ENCODE results near the gene CBX8. TPM values are rescaled to one million over a fixed set of nuclear protein-coding genes. Genes with fewer than 3 reads are reported as not detected.
"Not testable (repeated sequence)": the region's sequence is repeated elsewhere in the genome, so short reads cannot be mapped to it uniquely, and the experiment has no call there.

CBX8 gene
- total RNA-seq, 2 experiments from 2014 or later = 4.5 to 4.6 TPM

- DNase-seq = no peak
- H3K36me3 Mint-ChIP-seq = no peaks in the 10 kb centered on the region
- intact Hi-C loops (cut with micrococcal nuclease) = no loop called here
- no peaks in the 10 kb centered on the region for H3K9me3 Mint-ChIP-seq
- H3K4me3 Mint-ChIP-seq = no peak overlapping the region
- ChIA-PET POLR2A (no interaction called here), CTCF (no interaction called here)
- no peaks in the 10 kb centered on the region for H3K4me1 Mint-ChIP-seq (ENCODE audit: low read depth)
- peaks cover 8% of the 10 kb centered on the region for H3K27me3 Mint-ChIP-seq
- no peak overlapping the region for H3K27ac Mint-ChIP-seq
These were observed 34.8 kb downstream of the CBX8 start for GRCh38 chr17:79761894-79762589.

GRCh38 chr17:79760197-79760906 lies 36.5 kb downstream of the CBX8 start:
- ChIA-PET POLR2A (no interaction called here), CTCF (interaction anchor here (0.9 to 1.5 kb wide), 3 partner anchors 15 to 49 kb away, joined by 4 to 5 read pairs (median 5); no protein-coding TSS in a partner anchor)
- Mint-ChIP-seq H3K4me1 (ENCODE audit: low read depth) (no peaks in the 10 kb centered on the region), H3K36me3 (no peaks in the 10 kb centered on the region), H3K27me3 (peaks cover 8% of the 10 kb centered on the region), H3K9me3 (no peaks in the 10 kb centered on the region), H3K4me3 (no peak overlapping the region), H3K27ac (no peak overlapping the region)
- DNase-seq = no peak
- intact Hi-C loops (cut with micrococcal nuclease) = no loop called here

- POLR2A ChIA-PET = no interaction called here
- Mint-ChIP-seq H3K4me3 (no peak overlapping the region), H3K9me3 (no peaks in the 10 kb centered on the region), H3K27ac (no peak overlapping the region), H3K27me3 (peaks cover 11% of the 10 kb centered on the region), H3K36me3 (no peaks in the 10 kb centered on the region), H3K4me1 (ENCODE audit: low read depth) (no peaks in the 10 kb centered on the region)
- DNase-seq = no peak
- CTCF ChIA-PET = interaction anchor here (1.2 to 1.9 kb wide), 2 partner anchors 12 to 250 kb away, joined by 3 to 9 read pairs; no protein-coding TSS in a partner anchor
- intact Hi-C loops (cut with micrococcal nuclease) = no loop called here
These were observed 38.6 kb downstream of the CBX8 start for GRCh38 chr17:79758271-79758670.

GRCh38 chr17:79757140-79757745 lies 39.6 kb downstream of the CBX8 start:
- no peak for DNase-seq
- Mint-ChIP-seq H3K36me3 (no peaks in the 10 kb centered on the region), H3K27ac (no peak overlapping the region), H3K27me3 (peaks cover 11% of the 10 kb centered on the region), H3K4me1 (ENCODE audit: low read depth) (no peaks in the 10 kb centered on the region), H3K4me3 (no peak overlapping the region), H3K9me3 (no peaks in the 10 kb centered on the region)
- ChIA-PET POLR2A (no interaction called here), CTCF (interaction anchor here (1.2 to 1.9 kb wide), 2 partner anchors 11 to 251 kb away, joined by 3 to 9 read pairs; no protein-coding TSS in a partner anchor)
- intact Hi-C loops (cut with micrococcal nuclease) = no loop called here

- Mint-ChIP-seq H3K4me1 (ENCODE audit: low read depth) (peaks cover 9% of the 10 kb centered on the region), H3K36me3 (no peaks in the 10 kb centered on the region), H3K4me3 (no peak overlapping the region), H3K27ac (no peak overlapping the region), H3K27me3 (peaks cover 24% of the 10 kb centered on the region), H3K9me3 (no peaks in the 10 kb centered on the region)
- ChIA-PET POLR2A (no interaction called here), CTCF (interaction anchor here (1.5 kb wide), 1 partner anchor 10 kb away, joined by 4 read pairs; no protein-coding TSS in a partner anchor)
- DNase-seq = no peak
- intact Hi-C loops (cut with micrococcal nuclease) = no loop called here
These were observed 41.3 kb downstream of the CBX8 start for GRCh38 chr17:79755591-79755990.

- H3K4me3 Mint-ChIP-seq; intact Hi-C loops (cut with micrococcal nuclease); DNase-seq; H3K27ac Mint-ChIP-seq; H3K9me3 Mint-ChIP-seq; POLR2A ChIA-PET; H3K4me1 Mint-ChIP-seq (ENCODE audit: low read depth); H3K36me3 Mint-ChIP-seq: not testable (repeated sequence)
- peaks cover 26% of the 10 kb centered on the region for H3K27me3 Mint-ChIP-seq
- CTCF ChIA-PET = interaction anchor here (1.5 kb wide), 1 partner anchor 9 kb away, joined by 4 read pairs; no protein-coding TSS in a partner anchor
These were observed 42.0 kb downstream of the CBX8 start for GRCh38 chr17:79754903-79755302.

- ChIA-PET POLR2A (no interaction called here), CTCF (no interaction called here)
- no peak overlapping the region for H3K4me3 Mint-ChIP-seq
- H3K4me1 Mint-ChIP-seq (ENCODE audit: low read depth) = peaks cover 9% of the 10 kb centered on the region
- H3K27ac Mint-ChIP-seq = no peak overlapping the region
- no peaks in the 10 kb centered on the region for H3K9me3 Mint-ChIP-seq
- H3K36me3 Mint-ChIP-seq = no peaks in the 10 kb centered on the region
- H3K27me3 Mint-ChIP-seq = peaks cover 31% of the 10 kb centered on the region
- no peak for DNase-seq
- intact Hi-C loops (cut with micrococcal nuclease) = no loop called here
These were observed 42.5 kb downstream of the CBX8 start for GRCh38 chr17:79754370-79754769.

GRCh38 chr17:79752175-79752574 lies 44.7 kb downstream of the CBX8 start:
- Mint-ChIP-seq H3K4me3 (no peak overlapping the region), H3K4me1 (ENCODE audit: low read depth) (peaks cover 13% of the 10 kb centered on the region), H3K36me3 (no peaks in the 10 kb centered on the region), H3K9me3 (no peaks in the 10 kb centered on the region), H3K27ac (no peak overlapping the region), H3K27me3 (peaks cover 34% of the 10 kb centered on the region)
- intact Hi-C loops (cut with micrococcal nuclease) = no loop called here
- peak; percentile 64 for DNase-seq
- ChIA-PET POLR2A (interaction anchor here (0.6 kb wide), 1 partner anchor 22 kb away, joined by 3 read pairs; no protein-coding TSS in a partner anchor), CTCF (interaction anchor here (0.7 to 2.4 kb wide), 5 partner anchors 9 to 59 kb away, joined by 3 to 10 read pairs (median 5); no protein-coding TSS in a partner anchor)

- DNase-seq = no peak
- intact Hi-C loops (cut with micrococcal nuclease) = no loop called here
- Mint-ChIP-seq H3K27ac (no peak overlapping the region), H3K4me3 (no peak overlapping the region), H3K9me3 (no peaks in the 10 kb centered on the region), H3K36me3 (no peaks in the 10 kb centered on the region), H3K27me3 (peaks cover 44% of the 10 kb centered on the region), H3K4me1 (ENCODE audit: low read depth) (peaks cover 18% of the 10 kb centered on the region)
- ChIA-PET POLR2A (no interaction called here), CTCF (interaction anchor here (1.1 to 2.4 kb wide), 4 partner anchors 7 to 241 kb away, joined by 3 to 10 read pairs (median 6); no protein-coding TSS in a partner anchor)
These were observed 46.0 kb downstream of the CBX8 start for GRCh38 chr17:79750650-79751545.

GRCh38 chr17:79749958-79750357 lies 46.9 kb downstream of the CBX8 start:
- Mint-ChIP-seq H3K4me3 (no peak overlapping the region), H3K27ac (no peak overlapping the region), H3K36me3 (no peaks in the 10 kb centered on the region), H3K9me3 (no peaks in the 10 kb centered on the region), H3K27me3 (peaks cover 45% of the 10 kb centered on the region), H3K4me1 (ENCODE audit: low read depth) (peaks cover 24% of the 10 kb centered on the region)
- intact Hi-C loops (cut with micrococcal nuclease) = loop anchor here (5.0 kb wide), 3 partner anchors 47 to 242 kb away; partner anchors contain the start of genes CBX4 and CBX8
- ChIA-PET POLR2A (no interaction called here), CTCF (interaction anchor here (1.7 kb wide), 1 partner anchor 242 kb away, joined by 3 read pairs; no protein-coding TSS in a partner anchor)
- no peak for DNase-seq

- Mint-ChIP-seq H3K4me1 (ENCODE audit: low read depth) (peaks cover 24% of the 10 kb centered on the region), H3K4me3 (no peak overlapping the region), H3K27me3 (peaks cover 45% of the 10 kb centered on the region), H3K27ac (no peak overlapping the region), H3K9me3 (no peaks in the 10 kb centered on the region), H3K36me3 (no peaks in the 10 kb centered on the region)
- CTCF ChIA-PET = interaction anchor here (1.7 kb wide), 1 partner anchor 243 kb away, joined by 3 read pairs; no protein-coding TSS in a partner anchor
- DNase-seq = no peak
- POLR2A ChIA-PET = no interaction called here
- intact Hi-C loops (cut with micrococcal nuclease) = loop anchor here (5.0 kb wide), 3 partner anchors 48 to 243 kb away; partner anchors contain the start of genes CBX4 and CBX8
These were observed 47.6 kb downstream of the CBX8 start for GRCh38 chr17:79749156-79749815.

Data from activated CD4-positive, alpha-beta memory T cell treated with anti-CD3 and anti-CD28 coated beads for 36 hours (primary cell).